Activated CD4-positive, alpha-beta T cell treated with anti-CD3 and anti-CD28 coated beads, Interleukin-2, amount 10 ng/mL, durations not matched to agents 7 days and 5 days (primary cell): ENCODE data around the gene THSD4. TPM values are rescaled to one million over a fixed set of nuclear protein-coding genes. Genes with fewer than 3 reads are reported as not detected.

ENCODE experiments used
- CTCF ChIA-PET: fragments of 350-600 bp; sonication (Branson Sonifier 250); formaldehyde crosslinking; loops from one replicate; lab custom pipeline; 2021; ENCODE audit warnings: antibody characterized with exemption; lab: Charles Lee
- POLR2A ChIA-PET: fragments of 350-600 bp; sonication (Branson Sonifier 250); formaldehyde crosslinking; loops from one replicate; lab custom pipeline; 2021; ENCODE audit warnings: antibody characterized with exemption; lab: Charles Lee
- DNase-seq: peaks from one replicate; pipeline ENCODE4 v3.0.0-alpha.2; 2020
- H3K27ac Mint-ChIP-seq: one replicate; pipeline ENCODE4 v1.8.0; 2021; ENCODE audit warnings: mild to moderate bottlenecking, moderate library complexity, mixed read lengths
- H3K27me3 Mint-ChIP-seq: one replicate; pipeline ENCODE4 v1.8.0; 2021; ENCODE audit warnings: mixed read lengths
- H3K36me3 Mint-ChIP-seq: one replicate; pipeline ENCODE4 v1.8.0; 2021; ENCODE audit warnings: low read depth, mixed read lengths
- H3K4me1 Mint-ChIP-seq: one replicate; pipeline ENCODE4 v1.8.0; 2021; ENCODE audit warnings: mixed read lengths
- H3K4me3 Mint-ChIP-seq: one replicate; pipeline ENCODE4 v1.8.0; 2021; ENCODE audit warnings: mild to moderate bottlenecking, moderate library complexity, mixed read lengths
- H3K9me3 Mint-ChIP-seq: one replicate; pipeline ENCODE4 v1.8.0; 2021; ENCODE audit warnings: mixed read lengths
- total RNA-seq, 2 experiments: library from RNA; stranded (reverse); gene quantifications; one replicate each; pipeline ENCODE4 v1.2.3, GENCODE V29; 2021

THSD4 gene
- total RNA-seq, 2 experiments from 2014 or later: not detected

DNA sequence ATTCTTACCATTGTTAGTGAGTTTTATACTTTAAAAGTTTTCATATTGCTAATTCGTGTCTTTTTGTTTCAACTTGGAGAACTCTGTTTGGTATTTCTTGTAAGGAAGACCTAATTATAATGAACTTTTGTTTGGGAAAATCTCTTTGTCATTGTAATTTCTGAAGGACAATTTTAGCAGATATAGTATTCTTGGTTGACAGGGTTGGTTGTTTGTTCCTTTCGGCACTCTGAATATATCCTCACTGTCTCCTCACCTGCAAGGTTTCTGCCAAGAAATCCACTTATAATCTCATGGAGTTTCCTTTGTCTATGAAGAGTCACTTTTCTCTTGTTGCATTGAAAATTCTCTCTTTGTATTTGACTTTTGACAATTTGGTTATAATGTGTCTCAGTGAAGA, 469.9 kb downstream of the THSD4 start:
- H3K27ac Mint-ChIP-seq: no peak overlapping the region
- H3K4me1 Mint-ChIP-seq: no peaks in the 10 kb centered on the region
- DNase-seq: no peak
- peaks cover 24% of the 10 kb centered on the region for H3K27me3 Mint-ChIP-seq
- no peak overlapping the region for H3K4me3 Mint-ChIP-seq
- H3K9me3 Mint-ChIP-seq: peaks cover 10% of the 10 kb centered on the region
- H3K36me3 Mint-ChIP-seq: no peaks in the 10 kb centered on the region
- POLR2A ChIA-PET: no interaction called here
- CTCF ChIA-PET: no interaction called here

DNA sequence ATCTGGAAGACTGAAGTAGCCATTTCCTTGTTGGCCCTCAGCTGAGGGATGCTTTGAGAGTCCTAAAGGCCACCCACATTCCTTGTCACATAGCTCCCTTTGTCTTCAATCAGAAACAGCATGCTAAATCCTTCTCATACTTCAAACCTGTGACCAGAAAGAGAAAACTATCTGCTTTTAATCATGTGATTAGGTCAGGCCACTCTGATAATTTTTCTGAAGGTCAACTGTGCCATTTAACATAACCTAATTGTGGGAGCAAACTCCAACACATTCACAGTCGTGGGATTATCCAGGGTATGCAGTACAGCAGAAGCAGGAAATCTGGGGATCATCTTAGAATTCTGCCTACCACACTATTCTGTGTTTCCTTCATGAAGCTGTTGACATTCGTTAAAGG, 471.2 kb downstream of the THSD4 start:
- ChIA-PET CTCF (interaction anchor here (1.1 kb wide), 1 partner anchor 14 kb away, joined by 3 read pairs; no protein-coding TSS in a partner anchor), POLR2A (no interaction called here)
- H3K4me3 Mint-ChIP-seq: no peak overlapping the region

DNA sequence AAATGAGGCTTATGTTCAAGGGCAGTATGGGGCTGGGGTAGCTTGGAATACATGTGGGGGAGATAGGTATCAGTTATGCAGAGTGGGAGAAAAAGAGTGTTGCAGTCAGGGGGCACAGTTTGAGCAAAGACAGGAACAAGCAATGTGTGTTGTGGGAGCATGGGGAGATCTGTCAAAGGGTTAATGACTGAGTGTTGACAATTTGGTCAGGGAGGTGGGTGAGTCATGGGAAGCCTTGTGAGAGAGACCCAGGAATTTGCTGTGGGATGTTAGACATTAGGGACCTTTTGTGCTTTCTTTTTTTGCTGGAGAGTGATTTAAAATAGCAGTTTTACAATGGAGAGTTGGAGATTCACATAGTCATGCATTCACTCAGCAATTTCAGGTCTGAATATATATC, 473.5 kb downstream of the THSD4 start:
- ChIA-PET POLR2A (no interaction called here), CTCF (no interaction called here)
- H3K9me3 Mint-ChIP-seq: peaks cover 10% of the 10 kb centered on the region
- no peak overlapping the region for H3K4me3 Mint-ChIP-seq
- no peak for DNase-seq
- no peak overlapping the region for H3K27ac Mint-ChIP-seq
- H3K27me3 Mint-ChIP-seq: peaks cover 5% of the 10 kb centered on the region
- H3K4me1 Mint-ChIP-seq: no peaks in the 10 kb centered on the region
- H3K36me3 Mint-ChIP-seq: no peaks in the 10 kb centered on the region

More for the DNA sequence above, 471.2 kb downstream of the THSD4 start:
- Mint-ChIP-seq H3K9me3 (peaks cover 10% of the 10 kb centered on the region), H3K27me3 (peaks cover 18% of the 10 kb centered on the region), H3K36me3 (no peaks in the 10 kb centered on the region), H3K27ac (no peak overlapping the region), H3K4me1 (no peaks in the 10 kb centered on the region)
- DNase-seq: no peak

DNA sequence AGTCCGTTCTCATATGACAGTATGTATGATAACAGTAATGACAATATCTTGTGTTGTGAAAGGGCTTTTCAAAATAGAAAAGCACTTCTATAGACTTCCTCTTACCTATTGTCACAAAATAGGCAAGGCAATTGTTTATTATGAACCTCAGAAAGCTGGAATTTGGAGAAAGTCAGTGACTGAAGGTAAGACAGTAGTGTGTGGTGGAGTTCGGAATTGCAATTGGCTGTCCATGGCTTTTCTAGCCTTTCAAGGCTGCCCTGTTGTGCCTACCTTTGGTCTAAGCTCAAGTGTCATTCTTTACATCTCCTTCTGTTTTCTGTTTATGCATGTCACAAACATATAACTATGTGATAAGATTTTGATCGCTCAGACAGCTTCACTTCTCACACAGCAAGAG, 475.8 kb downstream of the THSD4 start:
- Mint-ChIP-seq H3K4me3 (no peak overlapping the region), H3K9me3 (peaks cover 4% of the 10 kb centered on the region), H3K27ac (no peak overlapping the region), H3K36me3 (no peaks in the 10 kb centered on the region), H3K27me3 (no peaks in the 10 kb centered on the region), H3K4me1 (no peaks in the 10 kb centered on the region)
- CTCF ChIA-PET: interaction anchor here (0.6 kb wide), 2 partner anchors 28 to 189 kb away, joined by 3 to 5 read pairs; no protein-coding TSS in a partner anchor
- POLR2A ChIA-PET: no interaction called here
- no peak for DNase-seq

DNA sequence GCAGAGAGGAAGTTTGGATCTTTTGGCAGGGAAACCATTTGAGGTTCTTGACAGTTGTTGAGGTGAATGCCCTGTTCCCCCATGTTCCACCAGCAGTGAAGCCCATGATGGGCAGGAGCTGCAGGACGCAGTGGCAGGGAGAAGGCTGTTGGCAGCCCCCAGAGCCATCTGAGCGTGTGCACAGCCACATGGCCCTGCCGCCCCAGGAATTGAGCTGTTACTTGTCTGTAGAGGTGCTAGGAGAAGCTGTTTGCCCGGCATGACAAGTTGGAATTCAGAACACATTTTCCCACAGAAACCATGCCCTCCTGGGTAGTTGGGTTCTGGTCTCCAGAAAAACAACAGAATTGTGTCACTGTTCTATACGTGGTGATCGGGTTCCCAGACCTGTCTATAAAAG, 476.9 kb downstream of the THSD4 start:
- no peaks in the 10 kb centered on the region for H3K36me3 Mint-ChIP-seq
- POLR2A ChIA-PET: no interaction called here
- CTCF ChIA-PET: no interaction called here
- no peak overlapping the region for H3K4me3 Mint-ChIP-seq
- no peaks in the 10 kb centered on the region for H3K4me1 Mint-ChIP-seq
- no peaks in the 10 kb centered on the region for H3K9me3 Mint-ChIP-seq
- no peaks in the 10 kb centered on the region for H3K27me3 Mint-ChIP-seq
- DNase-seq: no peak
- no peak overlapping the region for H3K27ac Mint-ChIP-seq

DNA sequence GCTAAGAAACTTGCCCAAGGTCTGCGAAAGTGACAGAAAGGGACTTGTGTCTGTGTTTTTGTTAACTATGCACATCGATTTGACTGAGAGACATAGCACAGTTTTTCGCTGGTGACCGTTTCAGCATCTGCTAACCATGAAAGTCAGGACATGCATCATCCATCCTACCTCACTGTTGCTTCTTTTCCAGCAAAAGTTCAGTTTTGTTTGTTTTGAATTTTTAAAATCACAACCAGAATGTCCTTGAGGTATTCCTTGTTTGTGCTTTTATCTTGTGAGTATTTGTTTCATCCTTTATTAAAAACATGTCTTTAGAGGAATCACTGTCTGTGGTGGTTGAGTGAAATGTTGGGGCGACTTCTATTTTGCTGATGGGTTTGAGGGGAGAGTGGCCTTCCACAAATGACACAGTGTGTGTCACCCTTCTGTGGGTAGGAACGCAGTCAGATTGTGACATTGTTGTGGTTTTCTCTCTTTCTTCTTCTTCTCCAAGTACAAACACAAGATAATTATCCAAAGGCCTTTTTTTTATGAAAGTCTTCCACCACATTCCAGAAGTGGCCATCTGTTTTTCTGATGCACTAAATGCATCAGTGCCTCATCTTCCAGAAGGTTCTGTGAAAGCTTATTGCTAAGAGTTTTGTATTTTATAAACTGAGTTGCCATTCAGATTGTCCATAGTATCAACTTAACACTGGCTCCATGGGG, 480.7 kb downstream of the THSD4 start:
- Mint-ChIP-seq H3K27ac (no peak overlapping the region), H3K9me3 (no peaks in the 10 kb centered on the region), H3K27me3 (no peaks in the 10 kb centered on the region), H3K36me3 (no peaks in the 10 kb centered on the region), H3K4me1 (no peaks in the 10 kb centered on the region), H3K4me3 (no peak overlapping the region)
- no peak for DNase-seq
- ChIA-PET CTCF (no interaction called here), POLR2A (no interaction called here)

DNA sequence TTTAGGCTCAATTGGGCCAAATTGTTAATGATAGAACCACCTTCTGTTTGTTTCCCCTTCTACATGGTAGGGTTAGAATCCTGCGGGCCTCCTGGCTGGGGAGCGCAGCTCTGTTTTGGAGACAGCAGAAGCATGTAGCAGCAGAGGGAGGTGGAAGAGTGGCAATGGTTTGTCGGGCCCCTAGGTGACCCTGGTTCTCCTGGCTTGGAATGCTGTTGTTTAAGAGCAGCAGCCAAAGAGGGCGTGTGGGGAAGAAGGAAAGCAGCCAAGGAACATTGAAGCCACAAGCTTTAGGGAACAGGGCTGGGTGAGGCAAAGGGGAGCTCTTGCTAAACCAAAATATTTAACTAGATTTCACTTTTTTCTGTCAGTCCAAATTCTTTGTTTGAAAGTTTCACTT, 481.4 kb downstream of the THSD4 start:
- no peak overlapping the region for H3K27ac Mint-ChIP-seq
- ChIA-PET POLR2A (no interaction called here), CTCF (no interaction called here)
- no peak for DNase-seq
- no peaks in the 10 kb centered on the region for H3K27me3 Mint-ChIP-seq
- H3K4me3 Mint-ChIP-seq: no peak overlapping the region
- no peaks in the 10 kb centered on the region for H3K4me1 Mint-ChIP-seq
- no peaks in the 10 kb centered on the region for H3K9me3 Mint-ChIP-seq
- H3K36me3 Mint-ChIP-seq: no peaks in the 10 kb centered on the region

DNA sequence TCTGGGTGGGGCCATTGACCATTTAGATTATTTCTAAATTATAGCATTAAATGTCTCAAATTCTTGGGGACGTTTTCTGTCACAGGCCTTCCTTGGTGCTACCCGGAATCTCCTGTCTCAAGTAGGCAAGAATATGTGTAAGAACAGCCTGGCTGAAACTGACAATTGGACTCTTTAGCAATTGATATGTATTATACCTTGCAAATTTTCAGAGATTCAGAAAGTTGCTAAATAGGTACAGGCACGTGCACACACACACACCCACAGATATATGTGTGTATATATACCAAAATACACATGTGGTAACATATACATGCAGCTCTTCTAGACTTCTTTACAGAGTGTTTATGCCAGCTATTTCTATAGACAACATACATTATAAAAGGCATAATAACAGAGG, 481.9 kb downstream of the THSD4 start:
- Mint-ChIP-seq H3K4me3 (no peak overlapping the region), H3K27ac (no peak overlapping the region), H3K9me3 (no peaks in the 10 kb centered on the region), H3K4me1 (no peaks in the 10 kb centered on the region), H3K36me3 (no peaks in the 10 kb centered on the region), H3K27me3 (peaks cover 2% of the 10 kb centered on the region)
- ChIA-PET POLR2A (no interaction called here), CTCF (no interaction called here)
- no peak for DNase-seq

DNA sequence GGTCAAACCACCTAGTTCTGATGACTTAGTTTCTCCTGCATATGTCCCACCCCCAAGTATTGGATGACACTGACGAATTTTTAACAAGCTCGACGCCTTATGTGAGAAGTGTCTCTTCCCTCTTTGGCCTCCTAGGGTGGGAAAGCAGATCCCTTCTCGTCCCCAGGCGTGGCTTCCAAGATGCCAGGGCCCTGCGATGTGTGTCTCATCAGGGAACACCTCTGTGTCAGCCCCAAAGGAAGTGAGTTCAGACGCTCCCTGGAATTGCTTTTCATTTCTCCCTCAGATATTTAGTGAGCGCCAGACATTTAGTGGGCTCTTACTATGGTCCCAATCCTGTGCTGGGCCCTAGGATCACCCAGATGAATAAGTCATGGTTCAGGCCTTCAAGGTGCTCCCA, 482.4 kb downstream of the THSD4 start:
- no peaks in the 10 kb centered on the region for H3K36me3 Mint-ChIP-seq
- ChIA-PET CTCF (no interaction called here), POLR2A (no interaction called here)
- no peak overlapping the region for H3K27ac Mint-ChIP-seq
- no peaks in the 10 kb centered on the region for H3K9me3 Mint-ChIP-seq
- H3K4me1 Mint-ChIP-seq: no peaks in the 10 kb centered on the region
- no peak for DNase-seq
- H3K27me3 Mint-ChIP-seq: peaks cover 2% of the 10 kb centered on the region
- no peak overlapping the region for H3K4me3 Mint-ChIP-seq

DNA sequence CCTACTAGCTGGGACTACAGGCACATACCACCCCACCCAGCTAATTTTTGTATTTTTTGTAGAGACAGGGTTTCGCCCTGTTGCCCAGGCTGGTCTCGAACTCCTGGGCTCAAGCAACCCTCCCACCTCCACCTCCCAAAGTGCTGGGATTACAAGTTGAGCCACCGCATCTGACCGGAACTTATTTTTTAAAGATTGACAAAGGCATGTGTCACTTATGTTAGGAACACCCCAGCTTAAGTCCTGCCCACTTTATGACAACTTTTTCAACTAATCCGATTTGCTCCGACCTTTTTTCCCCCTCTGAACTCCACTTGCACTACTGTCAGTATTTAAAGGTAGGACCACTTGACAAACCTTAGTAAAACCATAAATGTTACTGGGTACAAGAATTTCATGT, 483.5 kb downstream of the THSD4 start:
- Mint-ChIP-seq H3K27me3 (peaks cover 2% of the 10 kb centered on the region), H3K27ac (no peak overlapping the region), H3K36me3 (no peaks in the 10 kb centered on the region), H3K9me3 (no peaks in the 10 kb centered on the region), H3K4me1 (no peaks in the 10 kb centered on the region), H3K4me3 (no peak overlapping the region)
- CTCF ChIA-PET: interaction anchor here (0.6 kb wide), 1 partner anchor 37 kb away, joined by 3 read pairs; no protein-coding TSS in a partner anchor
- POLR2A ChIA-PET: no interaction called here
- DNase-seq: no peak

DNA sequence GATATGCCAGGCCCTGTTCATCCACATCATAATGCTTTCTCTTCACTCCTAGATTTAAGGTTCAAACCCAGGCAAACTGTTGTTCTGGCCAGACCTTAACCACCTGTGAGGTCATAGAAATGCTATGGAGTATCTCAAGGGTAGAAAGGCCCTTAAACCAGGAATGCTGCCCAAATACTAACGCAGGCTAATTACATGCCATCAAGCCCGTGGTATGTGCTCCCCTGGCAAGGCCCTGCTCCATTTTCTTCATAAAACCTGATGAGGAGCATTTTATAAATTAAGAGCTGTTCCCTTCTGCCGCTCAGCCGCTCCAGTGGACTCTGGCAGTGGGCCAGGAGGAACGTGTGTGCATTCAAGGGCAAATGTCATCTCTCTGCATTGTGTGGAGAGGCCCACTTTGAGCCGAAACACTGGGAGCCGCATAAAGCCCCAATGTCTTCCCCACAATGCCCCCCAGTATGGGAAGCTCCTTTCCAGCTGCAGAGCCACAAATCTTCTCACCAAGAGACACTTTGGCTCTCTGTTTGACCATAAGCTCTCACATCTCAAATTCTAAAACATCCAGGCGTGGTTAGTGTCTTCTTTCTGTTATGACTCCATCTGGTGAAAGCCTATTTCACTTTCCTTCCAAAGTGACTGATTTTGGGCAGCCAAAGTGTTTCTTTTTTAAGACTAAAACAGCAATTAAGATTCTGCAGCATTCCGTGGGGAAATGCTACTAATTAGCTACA, 484.3 kb downstream of the THSD4 start:
- no peak for DNase-seq
- H3K4me1 Mint-ChIP-seq: no peaks in the 10 kb centered on the region
- CTCF ChIA-PET: no interaction called here

DNA sequence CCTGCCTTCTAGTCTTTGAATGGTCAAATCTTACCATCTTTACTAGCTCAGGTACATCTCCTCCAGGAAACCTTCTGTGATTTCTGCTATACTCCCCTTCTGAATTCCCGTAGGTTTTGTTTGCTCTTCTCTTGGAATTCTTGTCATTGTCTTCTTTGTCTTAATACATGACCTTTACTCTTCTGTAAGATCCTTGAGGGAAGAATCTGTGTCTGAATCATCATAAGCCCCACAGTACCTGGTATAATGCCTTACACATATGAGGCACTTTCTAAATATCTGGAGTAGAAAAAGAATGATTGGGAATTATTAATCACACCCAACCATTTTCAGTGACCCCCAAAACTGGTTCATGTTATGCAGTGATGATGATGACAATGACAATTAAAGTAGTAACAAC, 485.0 kb downstream of the THSD4 start:
- H3K27me3 Mint-ChIP-seq: peaks cover 2% of the 10 kb centered on the region
- no peaks in the 10 kb centered on the region for H3K4me1 Mint-ChIP-seq
- no peak overlapping the region for H3K4me3 Mint-ChIP-seq
- no peaks in the 10 kb centered on the region for H3K9me3 Mint-ChIP-seq
- CTCF ChIA-PET: no interaction called here
- POLR2A ChIA-PET: no interaction called here
- no peaks in the 10 kb centered on the region for H3K36me3 Mint-ChIP-seq
- DNase-seq: no peak
- H3K27ac Mint-ChIP-seq: no peak overlapping the region

More for the DNA sequence above, 484.3 kb downstream of the THSD4 start:
- Mint-ChIP-seq H3K27me3 (peaks cover 2% of the 10 kb centered on the region), H3K9me3 (no peaks in the 10 kb centered on the region), H3K27ac (no peak overlapping the region), H3K4me3 (no peak overlapping the region), H3K36me3 (no peaks in the 10 kb centered on the region)
- POLR2A ChIA-PET: no interaction called here

DNA sequence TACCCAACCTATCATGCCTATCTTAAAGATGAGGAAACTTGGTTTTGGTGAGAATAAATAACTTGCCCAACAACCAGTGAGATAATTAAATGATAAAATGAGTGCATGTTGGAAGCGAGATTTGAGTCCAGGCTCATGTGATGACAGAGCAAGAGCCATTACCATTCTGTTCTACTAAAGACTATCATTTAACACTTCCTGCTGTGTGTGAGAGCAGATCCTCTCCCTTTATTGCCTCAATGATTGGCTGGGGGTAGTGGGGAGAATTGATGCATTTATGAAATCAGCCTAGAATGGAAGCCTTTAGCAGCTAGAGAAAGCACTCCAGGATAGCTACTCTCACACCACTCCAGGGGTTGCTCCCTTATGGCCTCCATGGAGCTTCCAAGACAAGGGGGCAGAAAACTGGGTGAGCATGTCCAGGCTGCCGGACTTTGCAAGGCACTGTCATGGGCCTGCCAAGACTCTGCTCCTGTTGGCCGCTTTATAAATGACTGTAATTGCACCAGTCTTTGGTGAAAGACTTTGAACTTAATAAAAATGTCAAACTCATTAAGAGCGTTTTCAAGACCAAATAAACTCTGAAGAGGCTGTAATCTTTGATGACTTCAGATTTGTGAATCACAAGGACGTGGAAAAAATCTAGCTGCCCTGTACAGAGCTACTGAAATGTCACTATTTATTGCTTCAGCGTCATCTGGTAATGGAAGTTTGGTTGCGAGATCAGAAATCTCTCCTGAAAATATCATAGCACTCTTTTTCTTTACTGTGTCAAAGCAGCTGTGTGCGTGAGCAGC, 486.0 kb downstream of the THSD4 start:
- H3K27me3 Mint-ChIP-seq: peaks cover 7% of the 10 kb centered on the region
- H3K4me3 Mint-ChIP-seq: no peak overlapping the region
- H3K4me1 Mint-ChIP-seq: no peaks in the 10 kb centered on the region
- DNase-seq: no peak
- no peaks in the 10 kb centered on the region for H3K36me3 Mint-ChIP-seq
- H3K27ac Mint-ChIP-seq: no peak overlapping the region
- ChIA-PET CTCF (interaction anchor here (0.8 kb wide), 1 partner anchor 120 kb away, joined by 3 read pairs; no protein-coding TSS in a partner anchor), POLR2A (no interaction called here)
- H3K9me3 Mint-ChIP-seq: no peaks in the 10 kb centered on the region
